Progenitor cell of endocrine pancreas (in vitro differentiated cells): ENCODE results near the gene SUN2. TPM values are rescaled to one million over a fixed set of nuclear protein-coding genes. Genes with fewer than 3 reads are reported as not detected.

Experiments
- DNase-seq: peaks from one replicate; pipeline ENCODE4 v3.0.0; 2021; ENCODE audit warnings: low spot score; ENCODE audit not compliant: unreplicated experiment
- H3K27ac Mint-ChIP-seq: 2 replicates; pipeline ENCODE4 v1.8.0; 2021; ENCODE audit warnings: mild to moderate bottlenecking, moderate library complexity, mixed read lengths
- H3K27me3 Mint-ChIP-seq: 2 replicates; pipeline ENCODE4 v1.8.0; 2021; ENCODE audit warnings: mixed read lengths
- H3K36me3 Mint-ChIP-seq: 2 replicates; pipeline ENCODE4 v1.8.0; 2022; ENCODE audit warnings: mixed read lengths; ENCODE audit not compliant: insufficient read depth
- H3K4me1 Mint-ChIP-seq: 2 replicates; pipeline ENCODE4 v1.8.0; 2021; ENCODE audit warnings: low read depth, mixed read lengths
- H3K4me3 Mint-ChIP-seq: 2 replicates; pipeline ENCODE4 v1.8.0; 2021; ENCODE audit warnings: low read depth, mild to moderate bottlenecking, moderate library complexity, mixed read lengths
- H3K9me3 Mint-ChIP-seq: 2 replicates; pipeline ENCODE4 v1.8.0; 2021; ENCODE audit warnings: low read depth, mixed read lengths
- CTCF ChIP-seq: fragments of 200-600 bp; sonication (generic); IDR thresholded peaks from one replicate; pipeline ENCODE4 v1.5.0; 2021; ENCODE audit warnings: antibody characterized with exemption, mild to moderate bottlenecking; ENCODE audit not compliant: unreplicated experiment
- total RNA-seq: library from RNA; stranded (reverse); gene quantifications from 2 replicates; pipeline ENCODE4 v1.2.1, GENCODE V29; 2021

The SUN2 gene
- total RNA-seq, 1 donor from 2014 or later, result 66.1 TPM

- Mint-ChIP-seq H3K36me3 (peaks cover 2% of the 10 kb centered on the region), H3K4me3 (no peak overlapping the region), H3K27me3 (no peaks in the 10 kb centered on the region), H3K4me1 (peaks cover 5% of the 10 kb centered on the region), H3K9me3 (no peaks in the 10 kb centered on the region), H3K27ac (no peak overlapping the region)
- no peak for DNase-seq
- TF ChIP-seq CTCF, result no peak
Measured at GRCh38 chr22:38776086-38776485, 20.3 kb upstream of the SUN2 start.

DNA sequence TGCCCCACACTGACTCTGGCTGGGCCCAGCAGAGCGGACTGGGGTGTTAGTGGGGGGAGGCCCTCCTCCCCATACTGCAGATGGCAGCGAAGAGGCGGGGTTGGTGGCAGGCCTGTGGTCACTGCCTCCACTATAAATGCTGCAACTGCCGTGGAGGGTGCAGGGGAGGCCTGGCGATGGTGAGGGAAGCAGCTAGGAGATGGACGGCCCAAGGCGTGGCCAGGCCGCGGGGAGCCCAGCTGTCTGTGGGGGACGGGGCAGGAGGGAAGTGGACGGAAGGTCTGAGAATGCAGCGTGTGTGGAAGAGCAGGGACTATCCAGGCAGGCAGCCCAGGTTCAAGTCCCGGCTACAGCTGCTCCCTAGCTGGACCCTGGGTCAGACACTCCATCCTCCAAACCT, 19.9 kb upstream of the SUN2 start:
- H3K27ac Mint-ChIP-seq, result no peak overlapping the region
- H3K4me1 Mint-ChIP-seq, result peaks cover 5% of the 10 kb centered on the region
- no peak for DNase-seq
- H3K27me3 Mint-ChIP-seq, result no peaks in the 10 kb centered on the region
- H3K9me3 Mint-ChIP-seq, result no peaks in the 10 kb centered on the region
- no peak overlapping the region for H3K4me3 Mint-ChIP-seq
- no peak for TF ChIP-seq CTCF
- peaks cover 2% of the 10 kb centered on the region for H3K36me3 Mint-ChIP-seq

GRCh38 chr22:38774496-38775166, 18.8 kb upstream of the SUN2 start:
- Mint-ChIP-seq H3K4me3 (no peak overlapping the region), H3K36me3 (peaks cover 2% of the 10 kb centered on the region), H3K4me1 (peaks cover 5% of the 10 kb centered on the region), H3K27me3 (no peaks in the 10 kb centered on the region), H3K9me3 (no peaks in the 10 kb centered on the region), H3K27ac (no peak overlapping the region)
- DNase-seq, result no peak
- TF ChIP-seq CTCF, result no peak

GRCh38 chr22:38773363-38773946, 17.7 kb upstream of the SUN2 start:
- no peak overlapping the region for H3K27ac Mint-ChIP-seq
- no peaks in the 10 kb centered on the region for H3K36me3 Mint-ChIP-seq
- no peak overlapping the region for H3K4me3 Mint-ChIP-seq
- DNase-seq, result no peak
- TF ChIP-seq CTCF, result no peak
- H3K9me3 Mint-ChIP-seq, result no peaks in the 10 kb centered on the region
- H3K4me1 Mint-ChIP-seq, result peaks cover 5% of the 10 kb centered on the region
- H3K27me3 Mint-ChIP-seq, result no peaks in the 10 kb centered on the region

DNA sequence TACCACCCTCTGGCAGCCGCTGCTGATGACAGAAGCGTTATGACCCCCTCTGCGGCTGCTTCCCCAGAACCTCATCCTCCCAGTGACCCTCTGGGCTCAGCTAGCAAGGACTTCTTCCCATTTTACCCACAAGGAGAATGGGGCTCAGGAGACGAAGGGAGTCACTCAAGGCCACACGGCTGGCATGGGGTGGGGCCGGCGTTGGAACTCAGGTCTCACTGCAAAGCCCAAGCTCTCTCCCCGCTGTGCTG, 16.8 kb upstream of the SUN2 start:
- no peak overlapping the region for H3K4me3 Mint-ChIP-seq
- no peak for TF ChIP-seq CTCF
- peaks cover 5% of the 10 kb centered on the region for H3K4me1 Mint-ChIP-seq

More for the DNA sequence above, 16.8 kb upstream of the SUN2 start:
- Mint-ChIP-seq H3K27ac (no peak overlapping the region), H3K27me3 (no peaks in the 10 kb centered on the region), H3K9me3 (no peaks in the 10 kb centered on the region), H3K36me3 (no peaks in the 10 kb centered on the region)
- DNase-seq, result no peak
